ENCODE measurements around the gene CD3D. TPM values are rescaled to one million over a fixed set of nuclear protein-coding genes. Genes with fewer than 3 reads are reported as not detected.
A peak's percentile ranks its signal among the peaks of the same experiment; 100 is the strongest.
"Not testable (repeated sequence)": the region's sequence is repeated elsewhere in the genome, so short reads cannot be mapped to it uniquely, and the experiment has no call there.

Gene CD3D
- total RNA-seq, 1 experiment from 2014 or later, result not detected

DNA sequence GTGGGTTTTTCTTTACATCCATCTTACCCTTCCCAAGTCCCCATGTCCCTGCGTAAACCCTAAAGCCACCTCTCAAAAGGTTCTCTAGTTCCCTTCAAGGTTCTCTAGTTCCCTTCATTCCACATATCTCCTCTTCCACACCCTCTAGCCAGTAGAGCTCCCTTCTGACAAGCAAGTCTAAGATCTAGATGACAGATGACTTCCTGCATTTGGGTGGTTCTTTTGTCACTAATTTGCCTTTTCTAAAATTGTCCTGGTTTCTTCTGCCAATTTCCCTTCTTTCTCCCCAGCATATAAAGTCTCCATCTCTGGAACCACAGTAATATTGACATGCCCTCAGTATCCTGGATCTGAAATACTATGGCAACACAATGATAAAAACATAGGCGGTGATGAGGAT, 30.2 kb downstream of the CD3D start:
- no peak for DNase-seq
- Histone ChIP-seq H3K4me3 (no peak overlapping the region), H3K9me3 (no peaks in the 10 kb centered on the region), H3K36me3 (no peaks in the 10 kb centered on the region), H3K27me3 (peaks cover 8% of the 10 kb centered on the region; the same call in 1 of the 2 replicates)

GRCh38 chr11:118311518-118311917, 31.0 kb downstream of the CD3D start:
- no peak for DNase-seq
- Histone ChIP-seq H3K36me3 (no peaks in the 10 kb centered on the region), H3K9me3 (no peaks in the 10 kb centered on the region), H3K4me3 (no peak overlapping the region), H3K27me3 (peaks cover 8% of the 10 kb centered on the region; the same call in 1 of the 2 replicates)

DNA sequence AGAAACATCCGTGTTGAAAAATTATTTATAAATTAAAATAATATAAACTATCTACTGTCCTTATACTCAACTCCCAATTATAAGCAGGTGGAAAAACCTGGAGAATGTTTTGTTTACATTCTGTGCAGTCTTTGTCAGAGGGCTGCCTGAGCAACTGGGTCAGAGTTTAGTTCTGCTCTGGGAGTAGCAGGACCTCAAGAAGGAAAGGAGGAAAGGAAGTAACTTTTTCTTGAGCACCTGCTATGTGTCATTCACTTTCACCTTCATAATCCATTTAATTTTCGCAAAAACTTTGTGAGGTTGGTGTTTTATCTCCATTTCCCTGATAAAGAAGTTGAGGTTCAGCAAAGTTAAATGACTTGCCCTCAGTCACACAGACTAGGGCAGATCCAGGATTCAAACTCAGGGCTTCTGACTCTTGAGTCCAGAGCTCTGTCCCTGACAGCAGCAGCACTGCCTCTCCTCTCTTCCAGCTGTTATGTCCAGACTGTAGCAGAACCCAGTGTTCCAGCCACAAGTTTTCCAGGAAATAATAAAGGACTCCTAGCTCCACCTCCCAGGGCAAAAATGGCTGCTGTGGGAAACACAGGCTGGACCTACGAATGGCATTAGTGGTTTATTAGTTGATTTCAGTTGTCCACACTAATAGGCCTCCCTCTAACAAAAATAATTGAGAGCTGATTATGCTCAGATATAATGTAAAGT, 31.6 kb downstream of the CD3D start:
- no peak for DNase-seq
- peaks cover 8% of the 10 kb centered on the region; the same call in 1 of the 2 replicates for H3K27me3 ChIP-seq
- no peaks in the 10 kb centered on the region for H3K9me3 ChIP-seq
- H3K36me3 ChIP-seq, result no peaks in the 10 kb centered on the region
- H3K4me3 ChIP-seq, result no peak overlapping the region

- peaks cover 8% of the 10 kb centered on the region; the same call in 1 of the 2 replicates for H3K27me3 ChIP-seq
- DNase-seq, result no peak
- no peaks in the 10 kb centered on the region for H3K9me3 ChIP-seq
- no peaks in the 10 kb centered on the region for H3K36me3 ChIP-seq
- H3K4me3 ChIP-seq, result no peak overlapping the region
Measured at GRCh38 chr11:118310271-118310670, 32.2 kb downstream of the CD3D start.

DNA sequence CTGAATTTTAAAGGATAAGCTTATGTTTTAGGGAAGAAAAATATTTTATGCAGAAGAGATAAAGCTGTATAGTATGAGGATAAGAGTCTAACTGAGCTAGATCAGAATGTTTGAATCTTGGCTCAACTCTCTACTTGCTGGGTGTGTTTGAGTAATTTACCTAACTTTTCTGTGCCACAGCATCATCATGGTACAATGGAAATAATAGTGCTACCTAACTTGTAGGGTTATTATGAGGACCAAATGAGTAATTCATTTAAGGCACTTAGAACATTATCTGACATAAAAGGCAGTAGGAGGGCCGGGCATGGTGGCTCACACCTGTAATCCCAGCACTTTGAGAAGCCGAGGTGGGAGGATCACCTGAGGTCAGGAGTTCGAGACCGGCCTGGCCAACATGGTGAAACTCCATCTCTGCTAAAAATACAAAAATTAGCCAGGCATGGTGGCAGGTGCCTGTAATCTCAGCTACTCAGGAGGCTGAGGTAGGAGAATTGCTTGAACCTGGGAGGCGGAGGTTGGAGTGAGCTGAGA, 33.4 kb downstream of the CD3D start:
- not testable (repeated sequence) for H3K4me3 ChIP-seq, H3K9me3 ChIP-seq, DNase-seq, H3K36me3 ChIP-seq, H3K27me3 ChIP-seq

DNA sequence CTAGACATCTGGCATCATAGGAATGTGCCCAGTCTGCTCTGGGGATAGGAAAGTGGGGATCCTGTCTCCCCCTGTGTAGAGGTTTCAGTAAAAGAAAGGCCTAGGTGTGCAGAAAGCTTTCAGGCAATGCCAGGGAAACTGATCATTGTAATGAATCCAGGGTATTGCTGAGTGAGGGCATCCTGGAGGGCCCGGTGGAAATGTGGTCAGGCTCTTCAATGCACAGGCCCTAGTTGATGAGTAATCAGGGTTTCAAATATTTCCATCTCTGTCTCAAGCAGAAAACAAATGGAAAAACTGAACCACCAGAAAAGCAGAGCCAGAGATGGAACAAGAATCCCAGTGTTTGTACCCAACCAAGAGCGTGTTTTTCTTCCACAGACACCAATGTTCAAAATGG, 35.9 kb downstream of the CD3D start:
- Histone ChIP-seq H3K27me3 (peaks cover 15% of the 10 kb centered on the region; the same call in 1 of the 2 replicates), H3K36me3 (no peaks in the 10 kb centered on the region), H3K4me3 (no peak overlapping the region), H3K9me3 (no peaks in the 10 kb centered on the region)
- no peak for DNase-seq

GRCh38 chr11:118305726-118306125, 36.8 kb downstream of the CD3D start:
- Histone ChIP-seq H3K36me3 (no peaks in the 10 kb centered on the region), H3K9me3 (no peaks in the 10 kb centered on the region), H3K27me3 (peaks cover 15% of the 10 kb centered on the region; the same call in 1 of the 2 replicates), H3K4me3 (no peak overlapping the region)
- no peak for DNase-seq

GRCh38 chr11:118304568-118305248, 37.8 kb downstream of the CD3D start, which contains the start of gene CD3E:
Gene CD3E, plus strand, starts transcription at chr11:118304730. Its CDS starts 223 bp downstream, at chr11:118304953.
- Histone ChIP-seq H3K36me3 (no peaks in the 10 kb centered on the region), H3K4me3 (no peak within 1 kb of the TSS), H3K9me3 (no peaks in the 10 kb centered on the region), H3K27me3 (peaks cover 15% of the 10 kb centered on the region; the same call in 1 of the 2 replicates)
- DNase-seq, result no peak

DNA sequence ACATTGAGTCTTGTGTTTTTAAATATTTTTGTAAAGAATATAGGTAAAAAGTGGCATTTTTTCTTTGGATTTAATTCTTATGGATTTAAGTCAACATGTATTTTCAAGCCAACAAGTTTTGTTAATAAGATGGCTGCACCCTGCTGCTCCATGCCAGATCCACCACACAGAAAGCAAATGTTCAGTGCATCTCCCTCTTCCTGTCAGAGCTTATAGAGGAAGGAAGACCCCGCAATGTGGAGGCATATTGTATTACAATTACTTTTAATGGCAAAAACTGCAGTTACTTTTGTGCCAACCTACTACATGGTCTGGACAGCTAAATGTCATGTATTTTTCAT, 38.3 kb downstream of the CD3D start:
- Histone ChIP-seq H3K27me3 (peaks cover 15% of the 10 kb centered on the region; the same call in 1 of the 2 replicates), H3K9me3 (no peaks in the 10 kb centered on the region), H3K4me3 (no peak overlapping the region), H3K36me3 (no peaks in the 10 kb centered on the region)
- DNase-seq, result no peak

DNA sequence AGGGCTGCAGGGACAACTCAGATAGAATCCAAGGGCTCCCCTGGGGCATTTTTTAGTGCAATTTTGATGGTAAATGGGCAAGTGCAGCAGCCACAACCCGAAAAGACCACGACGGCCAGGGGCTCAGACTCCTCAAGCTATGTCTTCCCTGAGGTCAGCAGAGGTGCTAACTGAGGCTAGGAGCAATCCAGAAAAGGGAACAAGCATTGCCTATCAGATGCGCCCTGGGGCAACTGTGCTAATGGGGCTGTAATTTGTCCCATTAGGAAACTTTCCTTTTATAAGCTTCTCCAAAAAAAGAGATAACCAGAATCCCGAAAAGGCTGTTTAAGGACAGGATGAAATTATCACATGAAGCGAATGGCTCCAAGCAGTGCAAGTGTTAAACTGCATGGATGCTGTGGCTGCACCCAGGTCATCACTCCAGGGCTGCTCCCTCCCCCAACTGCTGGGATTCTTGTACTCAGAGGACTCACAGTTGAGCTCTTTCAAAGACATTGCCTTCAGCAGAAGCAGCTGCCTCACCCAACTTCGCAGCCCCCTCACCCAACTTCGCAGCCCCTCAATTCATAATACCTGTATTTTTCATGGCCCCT, 40.8 kb downstream of the CD3D start:
- Histone ChIP-seq H3K27me3 (peaks cover 15% of the 10 kb centered on the region; the same call in 1 of the 2 replicates), H3K9me3 (no peaks in the 10 kb centered on the region), H3K36me3 (no peaks in the 10 kb centered on the region), H3K4me3 (no peak overlapping the region)
- no peak for DNase-seq

DNA sequence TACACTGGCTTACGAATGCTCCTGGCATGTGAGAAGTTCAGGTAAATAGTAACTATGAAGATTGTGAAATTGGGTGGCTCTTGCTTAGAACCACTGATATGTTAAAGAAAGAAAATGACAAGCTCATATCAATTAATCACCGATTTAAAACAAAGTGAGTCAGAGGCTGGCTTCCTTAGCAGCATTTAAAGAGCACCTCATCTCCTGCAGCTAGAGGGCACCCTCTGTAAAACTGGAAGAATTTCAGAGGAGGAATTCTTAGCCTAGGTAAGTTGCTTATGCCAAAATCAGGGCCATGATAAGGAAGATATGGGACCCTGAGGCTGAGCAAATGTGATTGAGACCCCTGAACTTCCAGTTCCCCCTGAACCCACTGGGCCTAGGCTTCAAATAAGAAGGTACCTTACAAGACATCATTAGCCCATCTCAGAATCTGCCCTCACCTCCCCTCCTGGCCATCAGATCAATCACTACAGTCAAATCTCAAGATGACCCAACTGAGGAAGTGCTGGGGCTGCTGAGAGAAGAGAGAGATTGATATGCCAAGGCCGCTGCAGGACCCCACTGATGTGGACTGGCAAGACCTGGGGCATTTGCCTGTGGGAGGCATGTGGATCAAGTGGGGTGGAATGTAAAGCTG, 46.6 kb downstream of the CD3D start:
- Histone ChIP-seq H3K9me3 (no peaks in the 10 kb centered on the region), H3K4me3 (no peak overlapping the region), H3K36me3 (no peaks in the 10 kb centered on the region), H3K27me3 (peaks cover 4% of the 10 kb centered on the region)
- DNase-seq, result peak; percentile 2

- no peak for DNase-seq
- Histone ChIP-seq H3K36me3 (no peaks in the 10 kb centered on the region), H3K27me3 (peaks cover 4% of the 10 kb centered on the region; the same call in 1 of the 2 replicates), H3K9me3 (no peaks in the 10 kb centered on the region), H3K4me3 (no peak overlapping the region)
Measured at GRCh38 chr11:118295199-118295598, 47.3 kb downstream of the CD3D start.

- Histone ChIP-seq H3K9me3 (no peaks in the 10 kb centered on the region), H3K36me3 (no peaks in the 10 kb centered on the region), H3K4me3 (no peak overlapping the region), H3K27me3 (peaks cover 4% of the 10 kb centered on the region; the same call in 1 of the 2 replicates)
- no peak for DNase-seq
Measured at GRCh38 chr11:118294053-118294452, 48.5 kb downstream of the CD3D start.

GRCh38 chr11:118291477-118292135, 50.9 kb downstream of the CD3D start:
- Histone ChIP-seq H3K9me3 (no peaks in the 10 kb centered on the region), H3K27me3 (peaks cover 4% of the 10 kb centered on the region; the same call in 1 of the 2 replicates)
- DNase-seq, result no peak

DNA sequence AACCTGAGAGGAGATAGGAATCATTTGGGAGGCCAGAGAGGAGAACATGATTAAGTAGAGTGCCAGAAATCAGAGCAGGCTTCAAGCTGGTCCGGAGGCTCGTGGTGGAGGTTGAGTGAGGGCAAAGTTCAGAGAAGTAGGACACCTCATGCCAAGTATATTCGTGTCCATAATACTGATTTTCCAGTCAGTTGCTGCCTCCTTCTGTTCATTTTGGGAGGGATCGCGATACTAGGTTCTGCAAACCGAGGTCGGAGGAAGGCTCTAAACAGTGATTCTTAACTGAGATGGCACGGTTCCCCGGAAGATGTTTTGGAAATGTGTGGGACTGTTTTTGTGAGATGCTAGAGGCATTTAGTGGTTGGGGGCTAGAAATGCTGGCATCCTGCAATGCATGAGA, 51.6 kb downstream of the CD3D start:
- DNase-seq, result peak; percentile 8
- Histone ChIP-seq H3K4me3 (no peak overlapping the region), H3K9me3 (no peaks in the 10 kb centered on the region), H3K27me3 (peaks cover 5% of the 10 kb centered on the region; the same call in 1 of the 2 replicates), H3K36me3 (no peaks in the 10 kb centered on the region)

More at GRCh38 chr11:118291477-118292135, 50.9 kb downstream of the CD3D start:
- no peak overlapping the region for H3K4me3 ChIP-seq
- H3K36me3 ChIP-seq, result no peaks in the 10 kb centered on the region

DNA sequence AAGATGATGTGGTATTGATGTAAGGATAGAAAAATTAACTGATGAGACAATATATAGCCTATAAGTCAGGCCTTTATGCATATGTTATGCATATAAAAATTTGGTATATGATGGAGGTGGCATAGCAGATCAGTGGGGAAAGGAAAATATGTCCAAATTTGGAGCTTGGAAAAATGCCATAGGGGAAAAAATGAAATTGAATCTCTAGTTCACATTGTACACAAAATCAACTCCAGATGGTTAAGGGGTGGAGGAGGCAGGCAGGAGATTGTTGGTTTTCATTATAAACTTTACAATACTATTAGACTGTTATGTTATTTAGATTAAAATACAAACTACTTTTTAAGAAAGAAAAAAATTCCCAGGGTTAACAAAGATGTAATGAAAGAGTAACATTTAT, 53.1 kb downstream of the CD3D start:
- no peak for DNase-seq
- Histone ChIP-seq H3K9me3 (no peaks in the 10 kb centered on the region), H3K27me3 (peaks cover 6% of the 10 kb centered on the region; the same call in 1 of the 2 replicates), H3K36me3 (no peaks in the 10 kb centered on the region), H3K4me3 (no peak overlapping the region)
